NT2/D1 (cell line): Measurements from ENCODE around the gene GAS2L1.

Source experiments
- SUZ12 ChIP-seq: IDR thresholded peaks from 2 replicates; pipeline ENCODE4 v1.6.1; 2011; ENCODE audit not compliant: insufficient read length, insufficient read depth; ENCODE audit errors: extremely low read depth
- YY1 ChIP-seq: IDR thresholded peaks from 2 replicates; pipeline ENCODE4 v1.6.1; 2011; ENCODE audit not compliant: insufficient read length, insufficient read depth
- ZNF274 ChIP-seq: IDR thresholded peaks from 2 replicates; pipeline ENCODE4 v1.6.1; 2011; ENCODE audit warnings: mild to moderate bottlenecking, low read depth, low read length

DNA sequence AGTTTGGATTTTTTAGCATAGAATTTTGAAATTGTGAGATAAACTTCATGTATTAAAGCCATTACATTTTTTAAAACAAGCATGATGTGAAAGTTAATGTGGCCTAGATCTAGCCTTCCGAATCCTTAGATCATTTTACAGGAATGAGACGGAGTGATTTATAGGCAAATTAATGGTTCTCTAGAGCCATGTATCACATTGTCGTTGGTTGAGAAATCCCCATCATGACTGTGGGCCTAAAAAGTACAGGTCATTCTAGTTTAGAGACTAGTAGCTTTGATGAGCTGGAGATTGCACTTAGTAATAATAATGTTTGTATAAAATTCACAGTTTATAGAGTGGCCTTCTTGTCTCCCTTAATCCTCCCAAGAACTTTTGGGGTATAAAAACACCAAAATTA lies 31.3 kb upstream of the GAS2L1 start:
- TF ChIP-seq YY1 (no peak), SUZ12 (no peak), ZNF274 (no peak)
